Measurements from ENCODE around the gene TPK1. TPM values are rescaled to one million over a fixed set of nuclear protein-coding genes. Genes with fewer than 3 reads are reported as not detected.
A peak's percentile ranks its signal among the peaks of the same experiment; 100 is the strongest.

TPK1 gene
- total and polyA plus RNA-seq, 5 experiments from 2014 or later, result 26.1 to 32.6 (median 26.6) TPM

DNA sequence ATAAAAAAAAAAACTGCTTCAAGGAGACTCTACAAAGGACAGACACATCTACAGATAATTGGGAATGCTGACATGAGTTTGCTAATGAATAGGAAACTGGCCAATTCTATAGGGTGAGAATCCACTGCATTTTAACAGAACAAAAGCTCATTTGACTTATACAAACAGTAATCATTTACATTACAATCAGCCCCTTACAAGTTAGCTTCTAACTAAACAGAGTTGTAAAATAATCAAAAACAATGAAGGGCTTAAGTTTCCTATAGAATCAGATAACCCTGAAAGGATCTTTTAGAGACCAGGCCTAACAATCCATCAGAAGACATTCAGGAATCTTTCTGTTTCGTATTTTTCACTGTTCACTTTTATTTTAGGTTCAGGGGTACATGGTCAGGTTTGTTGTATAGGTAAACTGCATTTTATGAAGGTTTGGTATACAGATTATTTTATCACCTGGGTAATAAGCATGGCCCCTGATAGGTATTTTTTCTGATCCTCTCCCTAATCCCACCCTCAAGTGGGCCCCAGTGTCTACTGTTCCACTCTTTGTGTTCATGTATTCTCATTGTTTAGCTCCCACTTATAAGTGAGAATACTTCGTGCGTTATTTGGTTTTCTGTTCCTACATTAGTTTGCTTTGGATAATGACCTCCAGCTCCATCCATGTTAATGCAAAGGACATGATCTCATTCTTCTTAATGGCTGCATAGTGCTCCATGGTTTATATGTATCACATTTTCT lies 301.0 kb downstream of the TPK1 start:
- Mint-ChIP-seq H3K4me3 (no peak overlapping the region), H3K36me3 (peaks cover 9 to 56% (median 46%) of the 10 kb centered on the region in 3 donors), H3K27me3 (no peaks in the 10 kb centered on the region), H3K4me1 (peaks cover 0 to 5% (median 0%) of the 10 kb centered on the region in 4 donors), H3K9me3 (peaks cover 0 to 13% (median 7%) of the 10 kb centered on the region in 9 donors), H3K27ac (no peak overlapping the region)
- ATAC-seq (no peak), DNase-seq (no peak)
- POLR2A ChIA-PET, result no interaction called here

DNA sequence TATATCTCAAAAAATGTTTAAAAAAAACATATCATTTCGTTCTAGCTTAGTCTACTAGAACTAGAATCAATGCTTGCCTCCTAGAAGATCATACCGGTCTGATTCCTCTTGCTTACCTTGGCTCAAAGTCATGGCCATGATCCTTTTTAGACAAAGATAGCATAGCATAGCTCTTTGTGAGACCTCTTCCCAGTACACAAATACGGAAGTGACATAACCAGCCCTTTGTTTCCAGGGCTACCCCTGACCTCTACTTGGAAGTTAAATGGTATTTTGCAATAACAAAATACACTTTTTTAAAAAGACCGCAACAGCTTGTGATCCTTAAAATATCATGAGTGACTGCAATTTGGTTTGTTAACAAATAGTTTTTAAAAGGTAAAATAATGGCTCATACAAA lies 301.7 kb downstream of the TPK1 start:
- peaks cover 0 to 5% (median 0%) of the 10 kb centered on the region in 4 donors for H3K4me1 Mint-ChIP-seq
- ATAC-seq (no peak), DNase-seq (no peak)
- no peak overlapping the region for H3K27ac Mint-ChIP-seq
- H3K9me3 Mint-ChIP-seq, result peaks cover 0 to 13% (median 7%) of the 10 kb centered on the region in 9 donors
- no peak overlapping the region for H3K4me3 Mint-ChIP-seq
- POLR2A ChIA-PET, result no interaction called here
- peaks cover 9 to 50% (median 43%) of the 10 kb centered on the region in 3 donors for H3K36me3 Mint-ChIP-seq
- H3K27me3 Mint-ChIP-seq, result no peaks in the 10 kb centered on the region

DNA sequence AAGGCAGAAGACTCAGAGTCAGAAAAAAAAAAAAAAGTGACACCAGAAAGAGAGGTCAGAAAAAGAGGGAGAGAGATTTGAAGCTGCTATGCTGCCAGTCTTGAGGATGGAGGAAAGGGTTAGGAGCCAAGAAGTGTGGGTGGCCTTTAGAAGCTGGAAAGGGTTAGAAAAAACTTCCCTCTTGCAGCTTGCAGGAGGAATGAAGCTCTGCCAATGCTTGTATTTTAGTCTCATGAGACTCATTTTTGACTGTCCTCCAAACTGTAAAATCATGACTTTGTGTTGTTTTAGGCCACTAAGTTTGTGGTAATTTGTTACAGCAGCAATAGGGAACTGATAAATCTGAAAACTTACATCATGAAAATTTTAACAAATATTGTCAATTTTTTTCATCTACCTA lies 304.7 kb downstream of the TPK1 start:
- H3K9me3 Mint-ChIP-seq, result peaks cover 0 to 10% (median 4%) of the 10 kb centered on the region in 9 donors
- POLR2A ChIA-PET, result no interaction called here
- DNase-seq (no peak), ATAC-seq (no peak)
- H3K36me3 Mint-ChIP-seq, result peaks cover 18 to 53% (median 52%) of the 10 kb centered on the region in 3 donors
- H3K4me3 Mint-ChIP-seq, result no peak overlapping the region
- peaks cover 0 to 5% (median 0%) of the 10 kb centered on the region in 4 donors for H3K4me1 Mint-ChIP-seq
- H3K27ac Mint-ChIP-seq, result no peak overlapping the region
- H3K27me3 Mint-ChIP-seq, result no peaks in the 10 kb centered on the region

DNA sequence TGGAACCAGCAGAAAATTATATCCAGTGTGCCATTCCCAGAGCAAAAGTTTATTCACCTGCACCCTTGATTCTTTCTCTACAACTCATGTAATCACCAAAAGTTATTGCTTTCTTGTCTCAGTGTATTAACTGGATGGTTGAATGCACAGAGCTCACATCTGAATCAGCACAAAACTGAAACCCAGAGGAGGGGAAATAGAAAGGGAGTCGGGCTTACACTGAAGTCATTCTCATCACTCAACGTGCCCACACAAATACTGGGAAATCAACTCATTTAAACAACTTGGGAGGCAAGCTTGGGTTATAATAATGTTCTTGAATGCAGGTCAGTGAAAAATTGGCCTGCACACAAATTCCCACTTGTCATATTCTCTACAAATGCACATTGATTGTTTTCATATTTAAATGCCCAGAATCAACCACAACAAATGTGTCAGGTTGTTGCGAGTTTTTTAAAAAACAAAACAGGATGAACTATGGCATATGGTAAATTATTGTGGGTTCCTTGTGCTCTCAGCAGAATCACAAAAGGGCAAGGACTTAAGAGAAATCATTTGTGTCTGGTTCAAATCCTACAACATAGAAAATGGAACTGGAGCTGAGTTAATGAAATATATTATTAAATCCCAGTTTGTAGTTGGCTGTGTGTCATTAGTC lies 306.5 kb downstream of the TPK1 start:
- Mint-ChIP-seq H3K36me3 (peaks cover 18 to 50% (median 38%) of the 10 kb centered on the region in 3 donors), H3K4me1 (peaks cover 0 to 6% (median 0%) of the 10 kb centered on the region in 4 donors), H3K4me3 (no peak overlapping the region), H3K9me3 (peaks cover 0 to 3% (median 2%) of the 10 kb centered on the region in 9 donors), H3K27me3 (no peaks in the 10 kb centered on the region), H3K27ac (no peak overlapping the region)
- POLR2A ChIA-PET, result no interaction called here
- DNase-seq, result no peak
- no peak for ATAC-seq

DNA sequence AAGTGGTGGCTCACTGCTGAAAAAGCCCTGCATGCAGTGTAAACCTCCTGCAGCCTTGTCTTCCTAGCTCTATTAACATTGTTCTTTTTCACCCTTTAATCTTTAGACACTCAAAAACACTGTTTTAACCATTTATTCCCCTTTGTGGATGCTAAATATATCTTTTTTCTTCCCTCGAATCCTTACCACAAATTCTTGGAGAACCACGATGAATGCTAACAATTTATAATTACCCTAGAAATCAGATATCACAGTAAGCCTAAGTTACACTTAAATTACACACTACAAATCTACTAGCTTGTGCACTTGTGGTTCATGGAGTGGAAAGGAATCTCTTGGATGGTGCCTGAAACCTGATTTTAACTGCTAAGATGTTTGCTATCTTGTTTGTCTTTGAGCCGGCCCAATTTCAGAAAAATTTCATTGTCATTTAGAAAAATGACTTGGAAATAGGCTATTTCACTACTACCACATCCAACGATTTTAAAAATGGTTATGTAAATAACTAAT lies 307.3 kb downstream of the TPK1 start:
- no peak for DNase-seq
- H3K36me3 Mint-ChIP-seq, result peaks cover 17 to 47% (median 34%) of the 10 kb centered on the region in 3 donors
- H3K9me3 Mint-ChIP-seq, result peaks cover 0 to 3% (median 2%) of the 10 kb centered on the region in 9 donors
- H3K4me1 Mint-ChIP-seq, result peaks cover 0 to 8% (median 2%) of the 10 kb centered on the region in 4 donors
- POLR2A ChIA-PET, result no interaction called here
- H3K27ac Mint-ChIP-seq, result no peak overlapping the region
- no peaks in the 10 kb centered on the region for H3K27me3 Mint-ChIP-seq
- no peak overlapping the region for H3K4me3 Mint-ChIP-seq
- ATAC-seq, result no peak

DNA sequence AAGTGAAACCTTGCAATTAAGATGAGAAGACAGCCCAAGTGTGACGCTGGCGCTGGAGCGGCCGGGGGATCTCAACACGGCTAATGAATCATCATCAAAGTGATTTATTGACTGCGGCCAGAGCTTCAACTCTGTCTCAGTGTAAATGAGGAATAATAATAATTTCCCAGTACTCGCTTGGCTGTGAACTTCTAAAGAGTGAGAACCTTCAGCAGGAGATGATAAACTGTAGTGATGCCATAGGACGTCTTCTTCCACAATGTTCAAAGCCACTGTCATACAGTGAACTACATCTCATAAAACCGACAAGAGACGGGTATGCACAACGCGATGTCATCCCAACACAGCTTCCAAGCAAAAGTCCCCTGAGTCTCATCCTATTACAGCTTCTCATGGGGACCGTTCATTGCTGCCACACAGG lies 308.8 kb downstream of the TPK1 start:
- DNase-seq, result no peak
- ATAC-seq, result no peak
- Mint-ChIP-seq H3K36me3 (peaks cover 18 to 46% (median 30%) of the 10 kb centered on the region in 3 donors), H3K27me3 (no peaks in the 10 kb centered on the region), H3K9me3 (no peaks in the 10 kb centered on the region), H3K4me3 (no peak overlapping the region), H3K27ac (no peak overlapping the region), H3K4me1 (peaks cover 0 to 8% (median 2%) of the 10 kb centered on the region in 4 donors)
- POLR2A ChIA-PET, result no interaction called here

DNA sequence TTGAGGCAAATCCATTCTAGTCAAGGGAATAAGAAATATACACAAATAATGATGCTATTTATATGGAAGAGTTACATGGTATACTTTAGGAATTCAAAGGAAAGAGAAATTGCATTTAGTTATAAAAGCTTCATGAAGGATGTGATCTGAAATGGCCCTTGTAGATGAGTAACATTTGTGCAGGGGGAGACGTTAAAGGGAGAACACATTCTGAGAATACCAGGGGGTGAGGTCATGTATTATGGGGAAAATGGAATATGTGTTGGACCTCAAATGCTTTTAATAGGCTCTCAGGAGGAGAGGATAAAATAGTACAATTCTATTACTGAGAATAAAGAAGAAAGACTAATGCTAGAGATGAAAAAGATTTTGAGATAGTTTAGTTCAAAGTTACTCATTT lies 309.9 kb downstream of the TPK1 start:
- POLR2A ChIA-PET, result no interaction called here
- no peak for ATAC-seq
- peaks cover 21 to 43% (median 24%) of the 10 kb centered on the region in 3 donors for H3K36me3 Mint-ChIP-seq

DNA sequence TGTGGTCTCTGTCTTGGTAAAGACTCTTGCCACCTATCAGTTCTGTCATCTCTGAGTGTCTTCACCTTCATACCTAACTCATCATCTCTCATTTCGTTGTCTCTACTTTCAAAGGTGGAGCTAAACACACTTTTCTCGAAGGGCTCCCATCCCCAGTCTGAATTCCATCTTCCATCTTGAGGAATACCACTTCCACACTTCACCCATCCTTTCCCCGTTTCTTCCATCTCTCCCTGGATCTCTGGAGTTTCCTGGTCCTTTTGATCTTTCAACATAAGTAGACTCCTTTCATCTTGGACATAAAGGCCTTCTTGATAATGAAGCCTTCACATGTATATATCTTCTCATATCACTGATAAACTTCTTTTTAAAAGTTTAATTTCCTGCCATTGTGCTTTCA lies 311.6 kb downstream of the TPK1 start:
- peaks cover 16 to 38% (median 21%) of the 10 kb centered on the region in 3 donors for H3K36me3 Mint-ChIP-seq
- POLR2A ChIA-PET, result no interaction called here

More for the DNA sequence above, 309.9 kb downstream of the TPK1 start:
- H3K4me1 Mint-ChIP-seq, result peaks cover 0 to 11% (median 2%) of the 10 kb centered on the region in 4 donors
- H3K4me3 Mint-ChIP-seq, result no peak overlapping the region
- H3K9me3 Mint-ChIP-seq, result no peaks in the 10 kb centered on the region
- no peaks in the 10 kb centered on the region for H3K27me3 Mint-ChIP-seq
- H3K27ac Mint-ChIP-seq, result no peak overlapping the region
- DNase-seq, result no peak

DNA sequence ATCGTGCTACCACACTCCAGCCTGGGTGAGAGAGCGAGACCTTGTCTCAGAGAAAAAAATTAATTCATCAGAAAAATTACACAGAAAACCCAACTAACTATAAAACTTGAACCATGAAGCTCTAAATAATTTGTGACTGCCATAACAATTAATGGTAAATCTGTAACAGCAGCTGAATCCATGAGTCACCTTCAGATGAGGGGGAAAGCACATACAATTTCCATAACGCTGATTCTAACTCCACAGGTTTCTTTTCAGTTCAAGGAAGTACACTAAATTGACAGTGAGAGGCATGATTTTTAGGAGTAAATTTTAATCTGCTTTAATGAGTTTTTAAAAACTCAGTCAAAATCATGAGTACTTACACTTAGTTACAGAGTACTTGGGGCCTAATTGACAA lies 312.2 kb downstream of the TPK1 start:
- Mint-ChIP-seq H3K27ac (no peak overlapping the region), H3K36me3 (peaks cover 11 to 38% (median 21%) of the 10 kb centered on the region in 3 donors), H3K27me3 (no peaks in the 10 kb centered on the region), H3K4me3 (no peak overlapping the region), H3K9me3 (no peaks in the 10 kb centered on the region), H3K4me1 (peaks cover 6 to 17% (median 12%) of the 10 kb centered on the region in 4 donors)
- POLR2A ChIA-PET, result no interaction called here
- no peak for ATAC-seq
- DNase-seq, result no peak

More for the DNA sequence above, 311.6 kb downstream of the TPK1 start:
- Mint-ChIP-seq H3K4me3 (no peak overlapping the region), H3K4me1 (peaks cover 3 to 11% (median 9%) of the 10 kb centered on the region in 4 donors), H3K9me3 (no peaks in the 10 kb centered on the region), H3K27ac (no peak overlapping the region), H3K27me3 (no peaks in the 10 kb centered on the region)
- DNase-seq (no peak), ATAC-seq (no peak)

DNA sequence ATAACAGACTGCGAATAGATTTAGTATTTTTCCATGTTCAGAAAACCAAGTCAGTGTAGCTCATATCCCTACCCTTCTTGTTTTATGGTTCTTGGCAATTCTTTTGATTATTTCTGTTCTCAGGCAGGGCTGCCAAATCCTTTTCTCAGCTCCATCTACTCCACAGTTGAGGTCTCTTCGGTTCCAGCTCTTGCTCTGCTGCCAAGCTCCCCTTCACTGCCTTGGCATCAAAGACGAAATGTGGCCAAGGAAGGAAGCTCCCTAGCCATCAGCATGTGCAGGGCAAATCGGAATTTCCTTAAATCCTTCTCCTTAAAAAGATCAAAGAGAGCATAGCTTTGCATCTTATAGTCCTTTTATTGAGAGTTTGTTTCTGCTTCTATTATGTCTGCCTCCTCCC lies 315.9 kb downstream of the TPK1 start:
- no peak overlapping the region for H3K27ac Mint-ChIP-seq
- H3K36me3 Mint-ChIP-seq, result peaks cover 5 to 22% (median 11%) of the 10 kb centered on the region in 3 donors
- ATAC-seq (no peak), DNase-seq (no peak)
- POLR2A ChIA-PET, result no interaction called here
- H3K27me3 Mint-ChIP-seq, result no peaks in the 10 kb centered on the region
- peaks cover 16 to 27% (median 21%) of the 10 kb centered on the region in 4 donors for H3K4me1 Mint-ChIP-seq
- no peak overlapping the region for H3K4me3 Mint-ChIP-seq
- H3K9me3 Mint-ChIP-seq, result no peaks in the 10 kb centered on the region

DNA sequence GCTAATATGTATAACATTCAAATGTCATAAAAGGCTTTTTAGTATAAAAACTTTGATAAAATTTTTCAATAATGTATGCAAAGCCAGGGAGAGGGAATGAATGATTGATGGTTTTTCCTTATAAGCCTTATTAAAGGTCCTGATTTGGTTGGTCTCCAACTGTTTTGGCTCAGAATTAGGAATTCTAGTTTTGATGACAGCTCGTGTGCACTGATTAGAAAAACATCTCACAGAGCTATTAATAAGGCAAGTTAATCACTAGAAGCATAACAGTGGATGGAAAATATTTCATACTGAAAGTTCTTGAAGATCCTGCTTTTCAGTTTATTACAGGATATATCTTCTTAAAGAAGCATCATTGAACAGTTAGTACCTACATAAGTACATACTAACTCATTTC lies 317.5 kb downstream of the TPK1 start:
- Mint-ChIP-seq H3K36me3 (peaks cover 3 to 19% (median 11%) of the 10 kb centered on the region in 3 donors), H3K4me1 (peaks cover 13 to 27% (median 19%) of the 10 kb centered on the region in 4 donors), H3K27ac (no peak overlapping the region), H3K4me3 (no peak overlapping the region), H3K9me3 (no peaks in the 10 kb centered on the region), H3K27me3 (no peaks in the 10 kb centered on the region)
- POLR2A ChIA-PET, result no interaction called here
- DNase-seq, result no peak
- ATAC-seq, result no peak

DNA sequence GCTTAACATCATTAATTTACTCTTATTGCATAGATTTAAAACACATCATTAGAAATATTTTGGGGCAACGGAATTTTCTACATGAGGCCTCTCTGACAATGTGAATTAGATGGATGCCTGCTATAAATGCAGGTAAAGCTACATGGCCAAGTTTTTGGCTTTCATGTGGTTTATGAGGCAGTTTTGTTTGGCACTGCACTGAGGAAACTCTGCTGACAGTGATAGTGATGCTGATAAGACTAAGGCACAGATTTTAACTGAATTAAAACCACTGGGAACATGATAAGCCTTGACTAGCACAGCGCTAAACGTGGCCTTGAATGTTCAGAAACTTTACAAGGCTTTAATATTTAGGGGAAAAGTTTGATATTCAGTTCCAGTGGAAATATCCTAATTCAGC lies 318.1 kb downstream of the TPK1 start:
- POLR2A ChIA-PET, result no interaction called here
- DNase-seq (peak in 2 of 10 donors; percentile 11 to 13), ATAC-seq (peak; percentile 50 to 56)
- H3K27me3 Mint-ChIP-seq, result no peaks in the 10 kb centered on the region
- H3K4me1 Mint-ChIP-seq, result peaks cover 13 to 27% (median 19%) of the 10 kb centered on the region in 4 donors
- no peaks in the 10 kb centered on the region for H3K9me3 Mint-ChIP-seq
- no peak overlapping the region for H3K4me3 Mint-ChIP-seq
- peak overlapping the region in 1 of 10 donors; percentile 63 for H3K27ac Mint-ChIP-seq
- peaks cover 3 to 19% (median 11%) of the 10 kb centered on the region in 3 donors for H3K36me3 Mint-ChIP-seq

Measured in naive thymus-derived CD8-positive, alpha-beta T cell (primary cell).